Stimulated activated naive CD4-positive, alpha-beta T cell (primary cell): ENCODE results near the gene CCNDBP1.
"Not testable (repeated sequence)": the region's sequence is repeated elsewhere in the genome, so short reads cannot be mapped to it uniquely, and the experiment has no call there.

Source experiments
- DNase-seq, 6 experiments: peaks; one replicate each; lab custom pipeline; 2025; lab: John Stamatoyannopoulos, UW

The CCNDBP1 gene

GRCh38 chr15:43185157-43186002, at the start of gene CCNDBP1:
Gene CCNDBP1 (plus strand): TSS chr15:43185403. CDS start chr15:43185499, 96 bp downstream.
- DNase-seq, result peak; percentile 62 to 84 (median 76)

GRCh38 chr15:43143203-43143941, 41.8 kb upstream of the CCNDBP1 start:
- DNase-seq, result no peak

- no peak for DNase-seq
Measured at GRCh38 chr15:43144512-43144911, 40.7 kb upstream of the CCNDBP1 start.

- DNase-seq, result no peak
Measured at GRCh38 chr15:43146184-43146583, 39.0 kb upstream of the CCNDBP1 start.

GRCh38 chr15:43150191-43150929, 34.8 kb upstream of the CCNDBP1 start:
- DNase-seq, result no peak

- DNase-seq, result peak in 3 of 6 experiments; percentile 61 to 73 (median 67)
Measured at GRCh38 chr15:43151688-43152087, 33.5 kb upstream of the CCNDBP1 start.

- DNase-seq, result no peak
Measured at GRCh38 chr15:43153269-43153668, 31.9 kb upstream of the CCNDBP1 start.

GRCh38 chr15:43165801-43166325, 19.3 kb upstream of the CCNDBP1 start:
- DNase-seq, result no peak

- not testable (repeated sequence) for DNase-seq
Measured at GRCh38 chr15:43167261-43167660, 17.9 kb upstream of the CCNDBP1 start.

GRCh38 chr15:43168192-43169107, 16.8 kb upstream of the CCNDBP1 start:
- no peak for DNase-seq

- no peak for DNase-seq
Measured at GRCh38 chr15:43169888-43170287, 15.3 kb upstream of the CCNDBP1 start.

- DNase-seq, result not testable (repeated sequence)
Measured at GRCh38 chr15:43175656-43176309, 9.4 kb upstream of the CCNDBP1 start.

GRCh38 chr15:43177147-43177546, 8.1 kb upstream of the CCNDBP1 start:
- DNase-seq, result not testable (repeated sequence)

GRCh38 chr15:43183270-43183669, 1.9 kb upstream of the CCNDBP1 start:
- no peak for DNase-seq

GRCh38 chr15:43184407-43185124, 637 bp upstream of the CCNDBP1 start:
- DNase-seq, result no peak

- no peak for DNase-seq
Measured at GRCh38 chr15:43186003-43186353, 775 bp downstream of the CCNDBP1 start.

GRCh38 chr15:43187544-43188155, 2.4 kb downstream of the CCNDBP1 start:
- DNase-seq, result peak in 3 of 6 experiments; percentile 23 to 55 (median 38)

- DNase-seq, result no peak
Measured at GRCh38 chr15:43189296-43189695, 4.1 kb downstream of the CCNDBP1 start.

GRCh38 chr15:43190178-43190577, 5.0 kb downstream of the CCNDBP1 start:
- no peak for DNase-seq
